Measurements from ENCODE around the gene SNX30.

SNX30 gene

DNA sequence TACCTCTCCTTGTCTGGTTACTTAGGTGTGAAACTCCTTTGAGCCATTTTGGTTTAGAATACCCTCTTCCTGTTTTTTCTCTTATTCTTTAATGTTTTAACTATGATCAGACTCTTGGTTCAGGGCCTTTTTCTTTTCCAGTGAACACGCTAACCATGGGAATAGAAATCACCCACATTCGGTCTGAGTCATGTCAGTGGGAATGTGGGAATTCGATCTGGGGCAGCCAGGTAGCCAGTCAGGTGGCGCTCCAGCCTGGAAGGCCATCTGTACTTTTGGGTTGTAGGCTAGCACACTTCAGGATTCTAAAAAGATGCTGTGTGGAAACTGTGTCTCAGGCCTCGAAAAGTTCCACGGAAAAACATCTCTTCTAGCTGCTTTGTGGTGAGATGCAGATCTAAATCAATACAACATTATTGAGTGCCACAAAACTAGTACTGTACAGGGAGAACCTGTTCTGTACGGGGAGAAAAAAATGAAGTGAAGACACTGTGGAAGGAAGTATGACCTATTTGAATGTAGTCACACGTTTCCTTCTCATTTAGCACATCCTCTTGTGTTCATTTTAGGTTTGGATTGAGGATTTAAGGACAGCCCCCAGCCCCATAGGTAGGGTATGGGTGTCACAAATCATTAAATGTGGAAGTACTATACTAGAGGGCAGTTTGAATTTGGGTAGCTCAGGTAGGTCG, 36.4 kb downstream of the SNX30 start:
- TF ChIP-seq, protein P1, sequence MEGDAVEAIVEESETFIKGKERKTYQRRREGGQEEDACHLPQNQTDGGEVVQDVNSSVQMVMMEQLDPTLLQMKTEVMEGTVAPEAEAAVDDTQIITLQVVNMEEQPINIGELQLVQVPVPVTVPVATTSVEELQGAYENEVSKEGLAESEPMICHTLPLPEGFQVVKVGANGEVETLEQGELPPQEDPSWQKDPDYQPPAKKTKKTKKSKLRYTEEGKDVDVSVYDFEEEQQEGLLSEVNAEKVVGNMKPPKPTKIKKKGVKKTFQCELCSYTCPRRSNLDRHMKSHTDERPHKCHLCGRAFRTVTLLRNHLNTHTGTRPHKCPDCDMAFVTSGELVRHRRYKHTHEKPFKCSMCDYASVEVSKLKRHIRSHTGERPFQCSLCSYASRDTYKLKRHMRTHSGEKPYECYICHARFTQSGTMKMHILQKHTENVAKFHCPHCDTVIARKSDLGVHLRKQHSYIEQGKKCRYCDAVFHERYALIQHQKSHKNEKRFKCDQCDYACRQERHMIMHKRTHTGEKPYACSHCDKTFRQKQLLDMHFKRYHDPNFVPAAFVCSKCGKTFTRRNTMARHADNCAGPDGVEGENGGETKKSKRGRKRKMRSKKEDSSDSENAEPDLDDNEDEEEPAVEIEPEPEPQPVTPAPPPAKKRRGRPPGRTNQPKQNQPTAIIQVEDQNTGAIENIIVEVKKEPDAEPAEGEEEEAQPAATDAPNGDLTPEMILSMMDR (IDR thresholded peaks at IDR 0.05; ENCODE audit: borderline replicate concordance, control extremely low read depth, extremely low read depth, insufficient read depth, missing control alignments) = no peak
- DNase-seq (ENCODE audit: low spot score) = no peak
- in situ Hi-C loops (cut with MboI; ENCODE audit: low sequenced_read_pairs, unreplicated experiment) = no loop called here

DNA sequence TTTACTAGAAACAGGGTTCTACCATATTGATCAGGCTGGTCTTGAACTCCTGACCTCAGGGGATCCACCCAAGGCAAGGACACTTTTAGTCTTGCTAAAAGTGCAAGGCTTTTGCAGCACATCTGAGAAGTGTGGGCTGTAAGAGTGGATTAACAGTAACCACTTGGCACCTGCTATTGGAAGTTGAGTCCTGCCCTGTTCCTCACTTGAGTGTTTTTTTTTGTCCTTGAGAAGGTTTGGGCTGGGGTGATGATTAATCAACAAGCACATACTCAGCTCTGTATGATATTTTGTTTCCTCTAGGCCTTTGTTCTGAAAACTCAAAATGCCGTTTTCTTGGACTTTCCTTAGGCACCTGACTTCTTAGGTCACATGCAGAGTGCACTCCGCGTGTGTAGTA, 37.4 kb downstream of the SNX30 start:
- no peak for DNase-seq (ENCODE audit: low spot score)
- in situ Hi-C loops (cut with MboI; ENCODE audit: low sequenced_read_pairs, unreplicated experiment) = no loop called here
- TF ChIP-seq, protein P1 (IDR thresholded peaks at IDR 0.05; ENCODE audit: borderline replicate concordance, control extremely low read depth, extremely low read depth, insufficient read depth, missing control alignments) = no peak

DNA sequence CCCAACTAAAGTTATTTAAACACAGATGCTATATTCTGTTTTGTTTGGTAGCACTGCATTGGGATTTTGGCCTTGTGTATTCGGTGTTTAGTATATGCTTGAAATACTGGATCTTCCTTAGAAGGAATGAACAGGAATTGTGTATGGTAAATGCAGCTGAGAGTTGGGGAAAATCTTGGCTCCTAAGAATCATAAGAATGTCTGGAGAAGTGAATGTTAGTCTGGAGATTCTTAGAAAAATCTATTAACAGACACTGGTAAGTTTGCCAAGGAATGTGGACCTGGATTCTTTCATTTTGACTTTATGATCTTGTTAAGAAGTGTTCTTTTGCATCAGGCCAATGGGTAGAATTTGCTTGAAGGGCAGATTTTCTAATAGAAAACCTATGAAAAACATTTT, 38.9 kb downstream of the SNX30 start:
- TF ChIP-seq, protein P1 (IDR thresholded peaks at IDR 0.05; ENCODE audit: borderline replicate concordance, control extremely low read depth, extremely low read depth, insufficient read depth, missing control alignments) = no peak
- in situ Hi-C loops (cut with MboI; ENCODE audit: low sequenced_read_pairs, unreplicated experiment) = no loop called here
- no peak for DNase-seq (ENCODE audit: low spot score)

DNA sequence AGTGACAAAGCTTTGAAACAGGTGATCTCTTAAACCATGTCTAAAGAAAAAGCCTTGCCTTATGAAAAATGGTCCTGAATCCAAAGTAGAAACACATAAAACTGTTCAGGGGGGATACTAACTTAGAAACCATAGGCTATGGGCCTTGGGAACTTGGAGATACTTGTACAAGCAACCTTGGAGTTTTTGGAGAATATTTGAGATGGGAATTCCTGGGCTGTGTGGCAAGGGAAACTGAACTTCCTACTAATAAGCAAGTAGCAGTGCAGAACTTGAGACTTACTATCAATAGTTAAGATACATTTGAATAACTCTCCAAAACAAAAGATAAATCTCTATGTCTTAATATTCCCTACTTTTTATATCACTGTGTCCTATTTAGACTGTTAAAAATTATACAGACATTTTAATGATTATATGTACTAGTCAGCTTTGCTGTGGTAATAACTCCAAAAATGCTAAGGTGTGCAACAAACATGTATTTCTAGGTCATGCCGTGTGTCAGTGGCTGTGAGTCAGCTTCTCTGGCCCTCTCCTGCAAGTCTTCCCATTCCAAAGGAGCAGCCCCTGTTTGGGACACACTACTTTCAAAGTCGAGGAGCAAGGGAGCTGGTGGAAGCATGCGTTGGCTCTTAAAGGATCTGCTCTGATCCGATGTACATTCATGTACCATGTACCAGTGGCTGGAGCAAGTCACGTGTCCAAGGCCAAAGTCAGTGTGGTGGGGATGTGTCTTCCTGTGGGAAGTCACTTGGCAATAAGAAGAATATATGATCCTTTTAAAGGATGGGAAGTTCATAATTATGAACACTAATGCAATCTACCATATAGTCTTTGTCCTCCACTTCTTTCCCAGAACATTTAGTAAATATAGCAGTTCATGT, 39.6 kb downstream of the SNX30 start:
- TF ChIP-seq, protein P1 (IDR thresholded peaks at IDR 0.05; ENCODE audit: borderline replicate concordance, control extremely low read depth, extremely low read depth, insufficient read depth, missing control alignments) = no peak
- DNase-seq (ENCODE audit: low spot score) = no peak
- in situ Hi-C loops (cut with MboI; ENCODE audit: low sequenced_read_pairs, unreplicated experiment) = no loop called here

DNA sequence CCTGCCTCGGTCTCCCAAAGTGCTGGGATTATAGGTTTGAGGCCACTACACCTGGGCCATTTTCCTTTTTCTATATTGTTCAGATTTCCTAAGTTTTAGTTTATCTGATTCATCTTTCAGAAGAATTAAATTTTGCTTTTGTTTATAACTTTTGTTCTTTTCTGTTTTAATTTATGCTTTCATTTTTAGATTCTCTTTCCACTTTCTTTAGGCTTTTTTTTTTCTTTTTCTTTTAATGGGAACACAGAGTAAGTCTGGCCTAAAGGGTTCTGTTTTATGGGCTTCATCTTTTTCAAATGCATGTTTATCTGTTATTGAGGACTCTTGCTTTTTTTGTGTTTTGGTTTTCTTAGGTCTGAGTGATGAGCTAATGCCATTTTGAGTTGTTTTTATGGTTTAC, 42.1 kb downstream of the SNX30 start:
- DNase-seq (ENCODE audit: low spot score) = no peak
- TF ChIP-seq, protein P1 (IDR thresholded peaks at IDR 0.05; ENCODE audit: borderline replicate concordance, control extremely low read depth, extremely low read depth, insufficient read depth, missing control alignments) = no peak
- in situ Hi-C loops (cut with MboI; ENCODE audit: low sequenced_read_pairs, unreplicated experiment) = no loop called here

DNA sequence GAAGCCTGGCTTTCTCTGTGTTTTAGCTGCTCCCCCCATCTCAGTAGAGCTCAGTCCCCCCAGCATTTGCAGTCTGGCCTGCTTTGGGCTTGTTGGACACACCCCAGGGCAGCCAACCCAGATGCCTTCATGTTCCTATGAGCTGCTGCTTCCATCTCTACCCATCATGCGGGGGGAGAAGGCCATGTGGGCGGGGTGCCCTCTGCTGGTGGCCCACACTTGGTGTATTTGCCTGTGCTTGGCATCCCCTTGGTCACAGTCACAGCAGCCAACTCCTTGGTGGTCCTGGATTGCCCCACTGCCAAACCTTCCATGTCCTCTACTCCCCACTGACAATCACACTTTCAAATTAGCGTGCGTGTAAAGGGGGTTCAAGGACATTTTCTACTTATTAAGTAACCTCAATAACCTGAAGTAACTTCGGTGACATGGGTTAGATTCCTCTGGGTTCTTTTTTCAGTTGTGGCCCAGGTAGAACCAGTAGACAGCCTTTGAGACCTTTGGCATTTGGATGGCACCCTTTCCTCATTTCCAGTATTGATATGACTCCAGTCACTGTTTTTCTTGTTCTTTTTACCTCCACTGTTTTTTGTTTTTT, 42.8 kb downstream of the SNX30 start:
- in situ Hi-C loops (cut with MboI; ENCODE audit: low sequenced_read_pairs, unreplicated experiment) = no loop called here
- peak; percentile 71 for DNase-seq (ENCODE audit: low spot score)
- TF ChIP-seq, protein P1 (IDR thresholded peaks at IDR 0.05; ENCODE audit: borderline replicate concordance, control extremely low read depth, extremely low read depth, insufficient read depth, missing control alignments) = peak; percentile 89
